ENCODE data around the gene SCN3A. TPM values are rescaled to one million over a fixed set of nuclear protein-coding genes. Genes with fewer than 3 reads are reported as not detected.

SCN3A gene
- total and polyA plus RNA-seq, 2 of the 13 experiments (the other 11 are each of a cell fraction or from before 2014, with no cell fraction given): not detected

- TF ChIP-seq HNF4G (IDR thresholded peaks at IDR 0.05; ENCODE audit: borderline replicate concordance, low read depth, low read length) (peak; percentile 77), HNF4G (CRISPR knock-in tag; IDR thresholded peaks at IDR 0.05; ENCODE audit: borderline replicate concordance, low read depth) (no peak), ZNF33A (CRISPR knock-in tag; IDR thresholded peaks at IDR 0.05; ENCODE audit: borderline replicate concordance) (no peak), FOXA3 (CRISPR knock-in tag; IDR thresholded peaks at IDR 0.05) (peak; percentile 97), KIAA2018 (CRISPR knock-in tag; IDR thresholded peaks at IDR 0.05; ENCODE audit: borderline replicate concordance) (no peak), ELF3 (CRISPR knock-in tag; IDR thresholded peaks at IDR 0.05) (peak; percentile 81), NFKBIZ (CRISPR knock-in tag; IDR thresholded peaks at IDR 0.05) (no peak; the same call in 1 of the 2 replicates), CERS6 (CRISPR knock-in tag; IDR thresholded peaks at IDR 0.05) (no peak), KDM6A (CRISPR knock-in tag; IDR thresholded peaks at IDR 0.05; ENCODE audit: low read depth) (peak; percentile 90), ATF5 (CRISPR knock-in tag; IDR thresholded peaks at IDR 0.05; ENCODE audit: low read depth) (no peak), YY1 (IDR thresholded peaks at IDR 0.05; ENCODE audit: insufficient read depth, insufficient replicate concordance, low read depth, low read length) (peak; percentile 4), FOXA1 (IDR thresholded peaks at IDR 0.05) (peak; percentile 93), FOXA1 (CRISPR knock-in tag; IDR thresholded peaks at IDR 0.05) (peak; percentile 78), ZNF605 (CRISPR knock-in tag; IDR thresholded peaks at IDR 0.05) (no peak), RFX3 (CRISPR knock-in tag; IDR thresholded peaks at IDR 0.05) (no peak), ZBTB49 (CRISPR knock-in tag; IDR thresholded peaks at IDR 0.05; ENCODE audit: borderline replicate concordance) (no peak), JDP2 (CRISPR knock-in tag; IDR thresholded peaks at IDR 0.05; ENCODE audit: borderline replicate concordance) (no peak), ZNF24 (IDR thresholded peaks at IDR 0.05) (peak; percentile 94), ZNF138 (CRISPR knock-in tag; IDR thresholded peaks at IDR 0.05; ENCODE audit: low read depth) (no peak), KAT8 (CRISPR knock-in tag; IDR thresholded peaks at IDR 0.05) (peak; percentile 74)
These were observed 93.5 kb downstream of the SCN3A start (continued) for GRCh38 chr2:165110394-165110793.

Measured in HepG2 (cell line).